OCI-LY1 (cell line): ENCODE results near the gene SELE.

Experiments used
- H2AFZ ChIP-seq: fragments of 200-600 bp; sonication (generic), shearing (Covaris generic); 2 replicates; pipeline ENCODE4 v1.6.0; 2014; ENCODE audit warnings: antibody characterized with exemption, mild to moderate bottlenecking, low read length
- H3F3A ChIP-seq: fragments of 200-600 bp; sonication (generic), shearing (Covaris generic); 2 replicates; pipeline ENCODE4 v1.6.0; 2014; ENCODE audit warnings: mild to moderate bottlenecking, antibody characterized with exemption, low read length, moderate library complexity; ENCODE audit not compliant: insufficient read depth
- H3K27ac ChIP-seq: fragments of 200-600 bp; sonication (generic); 2 replicates; pipeline ENCODE4 v1.5.1; 2014; ENCODE audit warnings: low read length, mixed run types, mild to moderate bottlenecking, low read depth; ENCODE audit not compliant: poor library complexity, severe bottlenecking
- H3K27me3 ChIP-seq: fragments of 200-600 bp; sonication (generic); 2 replicates; pipeline ENCODE4 v1.6.0; 2014; ENCODE audit warnings: antibody characterized with exemption, mild to moderate bottlenecking, low read length, moderate library complexity; ENCODE audit not compliant: insufficient read depth
- H3K36me3 ChIP-seq: fragments of 200-600 bp; sonication (generic); 2 replicates; pipeline ENCODE4 v1.6.1; 2014; ENCODE audit warnings: mild to moderate bottlenecking, antibody characterized with exemption, low read length, moderate library complexity, mixed read lengths; ENCODE audit not compliant: insufficient read depth
- H3K4me1 ChIP-seq: fragments of 200-600 bp; sonication (generic); 2 replicates; pipeline ENCODE4 v1.5.1; 2014; ENCODE audit warnings: mild to moderate bottlenecking, low read length, moderate library complexity; ENCODE audit not compliant: insufficient read depth, severe bottlenecking
- H3K4me2 ChIP-seq: fragments of 200-600 bp; sonication (generic), shearing (Covaris generic); 2 replicates; pipeline ENCODE4 v1.6.1; 2014; ENCODE audit warnings: low read length
- H3K4me3 ChIP-seq: fragments of 200-600 bp; sonication (generic); 2 replicates; pipeline ENCODE4 v1.5.1; 2014; ENCODE audit warnings: low read length, low read depth, mild to moderate bottlenecking, mixed read lengths; ENCODE audit not compliant: poor library complexity, severe bottlenecking
- H3K79me2 ChIP-seq: fragments of 200-600 bp; shearing (Covaris generic); 2 replicates; pipeline ENCODE4 v1.6.1; 2016; ENCODE audit warnings: mixed run types, low read length, mixed read lengths; ENCODE audit not compliant: insufficient read depth
- H3K9ac ChIP-seq: fragments of 200-600 bp; sonication (generic), shearing (Covaris generic); 2 replicates; pipeline ENCODE4 v1.6.1; 2014; ENCODE audit warnings: mild to moderate bottlenecking, low read length, mixed read lengths
- H3K9me2 ChIP-seq: fragments of 200-600 bp; sonication (generic), shearing (Covaris generic); 2 replicates; pipeline ENCODE4 v1.6.1; 2014; ENCODE audit warnings: low read depth, mild to moderate bottlenecking, low read length, mixed read lengths
- H3K9me3 ChIP-seq: fragments of 200-600 bp; shearing (Covaris generic); 2 replicates; pipeline ENCODE4 v1.6.1; 2014; ENCODE audit warnings: low read length, mixed read lengths
- H4K20me1 ChIP-seq: fragments of 200-600 bp; sonication (generic), shearing (Covaris generic); 2 replicates; pipeline ENCODE4 v1.6.0; 2016; ENCODE audit warnings: mild to moderate bottlenecking, low read length; ENCODE audit not compliant: insufficient read depth
- CTCF ChIP-seq: fragments of 200-600 bp; sonication (generic), shearing (Covaris generic); IDR thresholded peaks from 2 replicates; pipeline ENCODE4 v1.5.1; 2017; ENCODE audit warnings: mild to moderate bottlenecking, antibody characterized with exemption, low read length, moderate library complexity, mixed read lengths
- EZH2 ChIP-seq: fragments of 200-600 bp; sonication (generic), shearing (Covaris generic); IDR thresholded peaks from 2 replicates; pipeline ENCODE4 v1.8.0; 2017; ENCODE audit warnings: borderline replicate concordance, mixed run types, mild to moderate bottlenecking, antibody characterized with exemption, low read length, moderate library complexity, mixed read lengths

SELE gene

GRCh38 chr1:169731446-169731845 is 2.4 kb downstream of the SELE start:
- no peak overlapping the region for H3K27ac ChIP-seq
- H3K9me3 ChIP-seq = no peaks in the 10 kb centered on the region
- no peak overlapping the region for H3K4me3 ChIP-seq
- H2AFZ ChIP-seq = no peak overlapping the region
- H3K27me3 ChIP-seq = no peaks in the 10 kb centered on the region
- H3K4me2 ChIP-seq = no peak overlapping the region
- no peak for TF ChIP-seq EZH2
- no peak for TF ChIP-seq CTCF
- H3K79me2 ChIP-seq = no peaks in the 10 kb centered on the region
- H3F3A ChIP-seq = no peaks in the 10 kb centered on the region
- no peak overlapping the region for H3K9ac ChIP-seq
- no peaks in the 10 kb centered on the region for H3K9me2 ChIP-seq
- no peaks in the 10 kb centered on the region for H3K36me3 ChIP-seq
- no peaks in the 10 kb centered on the region for H3K4me1 ChIP-seq
- H4K20me1 ChIP-seq = no peaks in the 10 kb centered on the region

GRCh38 chr1:169729991-169730390 is 3.9 kb downstream of the SELE start:
- Histone ChIP-seq H3K27me3 (no peaks in the 10 kb centered on the region), H3K9ac (no peak overlapping the region), H3K79me2 (no peaks in the 10 kb centered on the region), H3K36me3 (no peaks in the 10 kb centered on the region), H4K20me1 (no peaks in the 10 kb centered on the region), H3F3A (no peaks in the 10 kb centered on the region), H3K4me3 (no peak overlapping the region), H3K9me2 (no peaks in the 10 kb centered on the region), H3K4me2 (no peak overlapping the region), H3K9me3 (no peaks in the 10 kb centered on the region), H3K4me1 (no peaks in the 10 kb centered on the region), H3K27ac (no peak overlapping the region), H2AFZ (no peak overlapping the region)
- no peak for TF ChIP-seq CTCF
- no peak for TF ChIP-seq EZH2

- H2AFZ ChIP-seq = no peak overlapping the region
- no peaks in the 10 kb centered on the region for H4K20me1 ChIP-seq
- H3K9me2 ChIP-seq = no peaks in the 10 kb centered on the region
- H3K9me3 ChIP-seq = no peaks in the 10 kb centered on the region
- no peaks in the 10 kb centered on the region for H3F3A ChIP-seq
- H3K4me1 ChIP-seq = no peaks in the 10 kb centered on the region
- H3K36me3 ChIP-seq = no peaks in the 10 kb centered on the region
- TF ChIP-seq CTCF (no peak), EZH2 (no peak)
- no peaks in the 10 kb centered on the region for H3K79me2 ChIP-seq
- H3K27me3 ChIP-seq = no peaks in the 10 kb centered on the region
- no peak overlapping the region for H3K9ac ChIP-seq
- H3K4me3 ChIP-seq = no peak overlapping the region
- H3K4me2 ChIP-seq = no peak overlapping the region
- no peak overlapping the region for H3K27ac ChIP-seq
These were observed 6.6 kb downstream of the SELE start for GRCh38 chr1:169727307-169727706.
